GM23248 (cell line): ENCODE measurements around the gene ERC1. TPM values are rescaled to one million over a fixed set of nuclear protein-coding genes. Genes with fewer than 3 reads are reported as not detected.

ENCODE experiments used
- DNase-seq: peaks from one replicate; pipeline ENCODE4 v3.0.0-alpha.2; 2015
- H2AFZ ChIP-seq: fragments of 200-600 bp; sonication (generic); 2 replicates; pipeline ENCODE4 v1.6.1; 2016; ENCODE audit warnings: antibody characterized with exemption
- H3F3A ChIP-seq: fragments of 200-600 bp; sonication (generic); 2 replicates; pipeline ENCODE4 v1.6.1; 2016; ENCODE audit warnings: mild to moderate bottlenecking, antibody characterized with exemption, mixed run types; ENCODE audit not compliant: insufficient read depth
- H3K27ac ChIP-seq: fragments of 200-600 bp; sonication (generic); 2 replicates; pipeline ENCODE4 v1.5.1; 2016; ENCODE audit warnings: mild to moderate bottlenecking
- H3K27me3 ChIP-seq: fragments of 200-600 bp; sonication (generic); replicated peaks from 2 replicates; pipeline ENCODE4 v1.6.1; 2016; ENCODE audit warnings: mild to moderate bottlenecking; ENCODE audit not compliant: insufficient read depth
- H3K36me3 ChIP-seq: fragments of 200-600 bp; sonication (generic); 2 replicates; pipeline ENCODE4 v1.6.1; 2016; ENCODE audit warnings: low read depth, mild to moderate bottlenecking
- H3K4me1 ChIP-seq: fragments of 200-600 bp; sonication (generic); 2 replicates; pipeline ENCODE4 v1.6.1; 2016; ENCODE audit warnings: mild to moderate bottlenecking; ENCODE audit not compliant: insufficient read depth
- H3K4me2 ChIP-seq: fragments of 200-600 bp; sonication (generic); one replicate; pipeline ENCODE4 v1.6.1; 2016; ENCODE audit warnings: mild to moderate bottlenecking; ENCODE audit not compliant: unreplicated experiment
- H3K4me3 ChIP-seq: fragments of 200-600 bp; sonication (generic); 2 replicates; pipeline ENCODE4 v1.5.1; 2016; ENCODE audit warnings: mild to moderate bottlenecking
- H3K79me2 ChIP-seq: fragments of 200-600 bp; sonication (generic); 2 replicates; pipeline ENCODE4 v1.6.1; 2016; ENCODE audit warnings: mild to moderate bottlenecking; ENCODE audit not compliant: insufficient read depth
- H3K9ac ChIP-seq: fragments of 200-600 bp; sonication (generic); 2 replicates; pipeline ENCODE4 v1.6.1; 2016; ENCODE audit warnings: mild to moderate bottlenecking
- H3K9me2 ChIP-seq: fragments of 200-600 bp; sonication (generic); 2 replicates; pipeline ENCODE4 v1.6.1; 2016; ENCODE audit warnings: mixed run types, mild to moderate bottlenecking, moderate library complexity; ENCODE audit not compliant: insufficient read depth
- H3K9me3 ChIP-seq: fragments of 200-600 bp; sonication (generic); one replicate; pipeline ENCODE4 v1.6.1; 2017; ENCODE audit warnings: low read depth
- H4K20me1 ChIP-seq: fragments of 200-600 bp; sonication (generic); 2 replicates; pipeline ENCODE4 v1.6.0; 2016; ENCODE audit not compliant: insufficient read depth
- EZH2 ChIP-seq: fragments of 200-600 bp; sonication (generic); IDR thresholded peaks from 2 replicates; pipeline ENCODE4 v1.6.1; 2018; ENCODE audit warnings: antibody characterized with exemption, mild to moderate bottlenecking; ENCODE audit not compliant: insufficient read depth, poor library complexity, severe bottlenecking
- EZH2phosphoT487 ChIP-seq: fragments of 200-600 bp; sonication (generic); IDR thresholded peaks from 2 replicates; pipeline ENCODE4 v1.6.1; 2018; ENCODE audit warnings: antibody characterized with exemption, moderate library complexity, mild to moderate bottlenecking, low read depth; ENCODE audit not compliant: insufficient read depth
- WGBS, 2 experiments: methylation state at CpG; one replicate each; pipeline ENCODE4 v1.1.6; 2015 to 2017; ENCODE audit warnings: low lambda C conversion rate in 2 of 2, low coverage in 1 of 2; ENCODE audit errors: missing lambda C conversion rate in 2 of 2; 5-methylcytosine and 5-hydroxymethylcytosine counted together
- in situ Hi-C: fragments of 300-500 bp; cut with MboI; formaldehyde crosslinking; loops from 2 replicates; pipeline ENCODE4 v1.15.0; 2020
- polyA plus RNA-seq: library from polyadenylated mRNA; unstranded; fragments of >200 nt; fragmentation: Nextera tagmentation; extraction: Ambion mirVana; gene quantifications from 2 replicates; pipeline ENCODE4 v1.2.1, GENCODE V29; 2016
- total RNA-seq: library from RNA; depleted of rRNA; stranded (reverse); fragments of >200 nt; shearing (Covaris generic); gene quantifications from 2 replicates; pipeline ENCODE4 v1.2.3, GENCODE V29; 2014

The ERC1 gene
- total and polyA plus RNA-seq, 2 experiments from 2014 or later: 21.5 to 23.3 TPM

- no peak for TF ChIP-seq EZH2phosphoT487
- TF ChIP-seq EZH2: no peak
- Histone ChIP-seq H3F3A (no peaks in the 10 kb centered on the region), H3K4me3 (no peak overlapping the region), H3K27me3 (no peaks in the 10 kb centered on the region), H3K27ac (no peak overlapping the region), H3K36me3 (no peaks in the 10 kb centered on the region), H3K9me3 (no peaks in the 10 kb centered on the region), H3K9ac (no peak overlapping the region), H3K4me1 (no peaks in the 10 kb centered on the region), H3K9me2 (no peaks in the 10 kb centered on the region), H4K20me1 (no peaks in the 10 kb centered on the region), H2AFZ (no peak overlapping the region), H3K4me2 (no peak overlapping the region), H3K79me2 (no peaks in the 10 kb centered on the region)
- 96% methylated on average over 3 of the region's 3 CpGs for WGBS, 2 experiments
- in situ Hi-C loops: no loop called here
- DNase-seq: peak; percentile 39
Observed at GRCh38 chr12:1398673-1399072, 407.6 kb downstream of the ERC1 start.

- in situ Hi-C loops: no loop called here
- Histone ChIP-seq H3F3A (no peaks in the 10 kb centered on the region), H3K9me3 (no peaks in the 10 kb centered on the region), H3K79me2 (no peaks in the 10 kb centered on the region), H3K27ac (no peak overlapping the region), H3K4me2 (no peak overlapping the region), H2AFZ (no peak overlapping the region), H3K27me3 (no peaks in the 10 kb centered on the region), H3K9me2 (no peaks in the 10 kb centered on the region), H4K20me1 (no peaks in the 10 kb centered on the region), H3K4me3 (no peak overlapping the region), H3K4me1 (no peaks in the 10 kb centered on the region), H3K9ac (no peak overlapping the region), H3K36me3 (no peaks in the 10 kb centered on the region)
- TF ChIP-seq EZH2 (no peak), EZH2phosphoT487 (no peak)
- WGBS, 2 experiments: 98% methylated on average over 3 of the region's 3 CpGs
- DNase-seq: no peak
Observed at GRCh38 chr12:1401891-1402290, 410.9 kb downstream of the ERC1 start.

- H3K4me1 ChIP-seq: no peaks in the 10 kb centered on the region
- no peak overlapping the region for H3K27ac ChIP-seq
- no peak for TF ChIP-seq EZH2phosphoT487
- TF ChIP-seq EZH2: no peak
- H3K9ac ChIP-seq: no peak overlapping the region
- H3K27me3 ChIP-seq: no peaks in the 10 kb centered on the region
- H3K79me2 ChIP-seq: no peaks in the 10 kb centered on the region
- H3K4me3 ChIP-seq: no peak overlapping the region
- H3K9me3 ChIP-seq: no peaks in the 10 kb centered on the region
- DNase-seq: no peak
- H3K4me2 ChIP-seq: no peak overlapping the region
- no peaks in the 10 kb centered on the region for H3F3A ChIP-seq
- 86 to 91% methylated on average over 4 of the region's 4 CpGs for WGBS, 2 experiments
- H4K20me1 ChIP-seq: no peaks in the 10 kb centered on the region
- no peaks in the 10 kb centered on the region for H3K9me2 ChIP-seq
- in situ Hi-C loops: no loop called here
- no peak overlapping the region for H2AFZ ChIP-seq
- H3K36me3 ChIP-seq: peaks cover 3% of the 10 kb centered on the region; the same call in 1 of the 2 replicates
Observed at GRCh38 chr12:1403417-1403816, 412.4 kb downstream of the ERC1 start.

- H3K9me3 ChIP-seq: no peaks in the 10 kb centered on the region
- no peak overlapping the region for H3K4me3 ChIP-seq
- TF ChIP-seq EZH2 (no peak), EZH2phosphoT487 (no peak)
- in situ Hi-C loops: no loop called here
- H3K9me2 ChIP-seq: no peaks in the 10 kb centered on the region
- peaks cover 5% of the 10 kb centered on the region; the same call in 1 of the 2 replicates for H3K36me3 ChIP-seq
- 98 to 99% methylated on average over 5 of the region's 5 CpGs for WGBS, 2 experiments
- H3K27me3 ChIP-seq: no peaks in the 10 kb centered on the region
- DNase-seq: no peak
- H3K4me1 ChIP-seq: no peaks in the 10 kb centered on the region
- H3K9ac ChIP-seq: no peak overlapping the region
- H3K79me2 ChIP-seq: no peaks in the 10 kb centered on the region
- no peaks in the 10 kb centered on the region for H4K20me1 ChIP-seq
- no peak overlapping the region for H3K4me2 ChIP-seq
- no peak overlapping the region for H2AFZ ChIP-seq
- H3F3A ChIP-seq: no peaks in the 10 kb centered on the region
- H3K27ac ChIP-seq: no peak overlapping the region
Observed at GRCh38 chr12:1405619-1406018, 414.6 kb downstream of the ERC1 start.

GRCh38 chr12:1410794-1411193 is 419.8 kb downstream of the ERC1 start:
- Histone ChIP-seq H3K9me3 (no peaks in the 10 kb centered on the region), H3K9me2 (no peaks in the 10 kb centered on the region), H3K4me2 (no peak overlapping the region), H3K27ac (no peak overlapping the region), H3K4me1 (no peaks in the 10 kb centered on the region), H3K79me2 (no peaks in the 10 kb centered on the region), H4K20me1 (no peaks in the 10 kb centered on the region), H3K4me3 (no peak overlapping the region), H3K36me3 (peaks cover 9% of the 10 kb centered on the region; the same call in 1 of the 2 replicates), H3F3A (no peaks in the 10 kb centered on the region), H3K27me3 (no peaks in the 10 kb centered on the region), H3K9ac (no peak overlapping the region), H2AFZ (no peak overlapping the region)
- in situ Hi-C loops: no loop called here
- no peak for DNase-seq
- TF ChIP-seq EZH2 (no peak), EZH2phosphoT487 (no peak)
- 100% methylated on average over 1 of the region's 1 CpG for WGBS, 2 experiments
